Endothelial cell (in vitro differentiated cells): ENCODE data around the gene ARHGAP32. TPM values are rescaled to one million over a fixed set of nuclear protein-coding genes. Genes with fewer than 3 reads are reported as not detected.

Experiments
- DNase-seq: peaks from one replicate; pipeline ENCODE4 v3.0.0; 2021; ENCODE audit warnings: low spot score
- H3K27ac Mint-ChIP-seq: one replicate; pipeline ENCODE4 v1.8.0; 2021; ENCODE audit warnings: mixed read lengths, inconsistent platforms; ENCODE audit not compliant: unreplicated experiment
- H3K27me3 Mint-ChIP-seq: one replicate; pipeline ENCODE4 v1.8.0; 2021; ENCODE audit warnings: mild to moderate bottlenecking, moderate library complexity, mixed read lengths, inconsistent platforms; ENCODE audit not compliant: unreplicated experiment
- H3K36me3 Mint-ChIP-seq: one replicate; pipeline ENCODE4 v1.8.0; 2021; ENCODE audit warnings: mild to moderate bottlenecking, low read depth, mixed read lengths, inconsistent platforms; ENCODE audit not compliant: unreplicated experiment
- H3K4me1 Mint-ChIP-seq: one replicate; pipeline ENCODE4 v1.8.0; 2021; ENCODE audit warnings: mild to moderate bottlenecking, mixed read lengths, inconsistent platforms; ENCODE audit not compliant: unreplicated experiment
- H3K4me3 Mint-ChIP-seq: one replicate; pipeline ENCODE4 v1.8.0; 2021; ENCODE audit warnings: mild to moderate bottlenecking, mixed read lengths, inconsistent platforms; ENCODE audit not compliant: unreplicated experiment
- H3K9me3 Mint-ChIP-seq: one replicate; pipeline ENCODE4 v1.8.0; 2021; ENCODE audit warnings: mixed read lengths, inconsistent platforms; ENCODE audit not compliant: unreplicated experiment
- CTCF ChIP-seq: fragments of 200-600 bp; sonication (generic); IDR thresholded peaks from one replicate; pipeline ENCODE4 v1.5.0; 2021; ENCODE audit warnings: antibody characterized with exemption; ENCODE audit not compliant: unreplicated experiment
- total RNA-seq: library from RNA; stranded (reverse); fragmentation: NEBNext Ultra II Directional; extraction: Animal tissue kit (Norgen Biotek cat#: 25700); gene quantifications from one replicate; pipeline ENCODE4 v1.2.1, GENCODE V29; 2021; ENCODE audit not compliant: unreplicated experiment

Gene ARHGAP32
- total RNA-seq, 1 donor from 2014 or later, result 14.5 TPM

DNA sequence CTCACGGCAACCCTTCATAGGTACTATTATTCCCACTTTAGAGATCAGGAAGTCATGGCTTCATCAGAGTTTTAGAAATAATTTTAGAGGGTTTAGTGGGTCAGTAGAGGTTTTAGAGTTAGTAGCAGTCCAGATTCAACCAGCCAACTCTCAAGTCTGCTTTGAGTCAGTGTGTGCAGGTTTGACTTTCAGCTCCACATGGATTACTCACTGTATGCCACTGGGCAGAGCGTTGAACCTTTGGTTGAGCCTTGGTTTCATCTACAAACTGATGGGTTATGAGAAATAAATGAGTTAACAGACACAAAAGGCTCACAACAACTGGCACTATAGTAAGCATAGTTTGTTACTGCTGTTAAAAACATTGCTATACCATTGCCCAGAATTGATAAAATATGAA lies 230.5 kb downstream of the ARHGAP32 start:
- DNase-seq, result no peak
- TF ChIP-seq CTCF, result no peak
- Mint-ChIP-seq H3K27me3 (no peaks in the 10 kb centered on the region), H3K27ac (no peak overlapping the region), H3K9me3 (no peaks in the 10 kb centered on the region), H3K36me3 (no peaks in the 10 kb centered on the region), H3K4me3 (no peak overlapping the region), H3K4me1 (peaks cover 41% of the 10 kb centered on the region)

GRCh38 chr11:128957202-128957482 lies 235.0 kb downstream of the ARHGAP32 start:
- no peaks in the 10 kb centered on the region for H3K27me3 Mint-ChIP-seq
- no peaks in the 10 kb centered on the region for H3K9me3 Mint-ChIP-seq
- peaks cover 16% of the 10 kb centered on the region for H3K4me1 Mint-ChIP-seq
- DNase-seq, result no peak
- no peak overlapping the region for H3K4me3 Mint-ChIP-seq
- TF ChIP-seq CTCF, result no peak
- no peaks in the 10 kb centered on the region for H3K36me3 Mint-ChIP-seq
- H3K27ac Mint-ChIP-seq, result no peak overlapping the region

GRCh38 chr11:128956401-128957201 lies 235.5 kb downstream of the ARHGAP32 start:
- Mint-ChIP-seq H3K9me3 (no peaks in the 10 kb centered on the region), H3K36me3 (no peaks in the 10 kb centered on the region), H3K27ac (peak overlapping the region; percentile 27), H3K4me3 (no peak overlapping the region), H3K4me1 (peaks cover 16% of the 10 kb centered on the region), H3K27me3 (no peaks in the 10 kb centered on the region)
- TF ChIP-seq CTCF, result peak; percentile 63
- peak; percentile 57 for DNase-seq

- no peaks in the 10 kb centered on the region for H3K36me3 Mint-ChIP-seq
- no peaks in the 10 kb centered on the region for H3K27me3 Mint-ChIP-seq
- no peak overlapping the region for H3K4me3 Mint-ChIP-seq
- H3K9me3 Mint-ChIP-seq, result no peaks in the 10 kb centered on the region
- no peak for DNase-seq
- no peak overlapping the region for H3K27ac Mint-ChIP-seq
- peaks cover 16% of the 10 kb centered on the region for H3K4me1 Mint-ChIP-seq
- no peak for TF ChIP-seq CTCF
These were observed 236.5 kb downstream of the ARHGAP32 start for GRCh38 chr11:128955636-128956035.

GRCh38 chr11:128953151-128953550 lies 239.0 kb downstream of the ARHGAP32 start:
- TF ChIP-seq CTCF, result no peak
- no peak overlapping the region for H3K27ac Mint-ChIP-seq
- H3K36me3 Mint-ChIP-seq, result no peaks in the 10 kb centered on the region
- DNase-seq, result no peak
- H3K4me3 Mint-ChIP-seq, result no peak overlapping the region
- H3K4me1 Mint-ChIP-seq, result peaks cover 16% of the 10 kb centered on the region
- H3K27me3 Mint-ChIP-seq, result no peaks in the 10 kb centered on the region
- H3K9me3 Mint-ChIP-seq, result no peaks in the 10 kb centered on the region
